ENCODE results near the gene NELFCD. TPM values are rescaled to one million over a fixed set of nuclear protein-coding genes. Genes with fewer than 3 reads are reported as not detected.

The NELFCD gene
- polyA plus RNA-seq, 1 donor from 2014 or later = 88.7 TPM

DNA sequence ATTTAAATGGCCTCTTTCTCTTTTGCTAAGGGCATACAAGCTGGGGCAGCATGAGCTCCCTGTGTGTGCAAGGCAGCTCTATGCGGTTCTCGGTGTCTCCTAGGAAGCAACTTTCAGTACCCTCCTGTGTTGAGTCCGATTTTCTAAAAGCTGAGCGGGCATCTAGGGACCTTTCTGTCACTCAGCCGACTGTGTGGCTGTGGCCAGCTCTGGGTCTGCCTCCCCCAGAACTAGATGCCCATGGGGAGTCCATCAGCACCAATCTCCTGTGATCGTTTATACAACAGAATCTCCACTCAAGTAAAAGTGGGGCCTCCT, 7.5 kb downstream of the NELFCD start:
- Histone ChIP-seq H3K9me3 (ENCODE audit: low read length) (no peaks in the 10 kb centered on the region), H3K9ac (ENCODE audit: low read length) (no peak overlapping the region), H2AFZ (ENCODE audit: low read depth, low read length) (no peak overlapping the region), H3K4me3 (ENCODE audit: low read length) (no peak overlapping the region), H3K9me2 (ENCODE audit: insufficient read depth, low read length) (no peaks in the 10 kb centered on the region), H3K36me3 (ENCODE audit: insufficient read depth, low read length) (peaks cover 14% of the 10 kb centered on the region), H3F3A (ENCODE audit: insufficient read depth, low read length, poor library complexity, severe bottlenecking) (no peaks in the 10 kb centered on the region), H3K4me2 (ENCODE audit: low read length) (no peak overlapping the region), H4K20me1 (ENCODE audit: insufficient read depth) (no peaks in the 10 kb centered on the region), H3K79me2 (replicated peaks; ENCODE audit: insufficient read depth, low read length) (peaks cover 8% of the 10 kb centered on the region), H3K27ac (ENCODE audit: low read length) (no peak overlapping the region), H3K27me3 (ENCODE audit: insufficient read depth, low read depth, low read length) (no peaks in the 10 kb centered on the region)
- no peak for TF ChIP-seq MXI1 (conservative IDR thresholded peaks at IDR 0.05; ENCODE audit: poor library complexity, severe bottlenecking)

DNA sequence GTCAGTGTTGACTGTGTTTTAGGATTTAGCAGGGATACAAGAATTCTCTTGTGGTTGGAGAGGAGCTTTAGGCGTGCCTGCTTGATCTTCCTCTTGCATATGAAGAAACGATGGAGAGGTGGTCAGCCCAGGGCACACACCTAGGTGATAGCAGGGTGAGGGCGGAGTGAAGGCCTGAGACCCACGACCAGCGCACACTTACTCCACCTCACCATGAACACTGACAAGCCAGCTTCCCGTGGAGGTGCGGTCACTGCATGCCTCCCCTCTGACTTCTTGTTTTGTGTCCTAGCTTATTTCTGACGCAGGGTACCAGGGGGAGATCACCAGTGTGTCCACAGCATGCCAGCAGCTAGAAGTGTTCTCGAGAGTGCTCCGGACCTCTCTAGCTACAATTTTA, 8.1 kb downstream of the NELFCD start:
- H3K4me3 ChIP-seq (ENCODE audit: low read length) = no peak overlapping the region
- H3K79me2 ChIP-seq (replicated peaks; ENCODE audit: insufficient read depth, low read length) = peaks cover 4% of the 10 kb centered on the region
- no peak overlapping the region for H3K9ac ChIP-seq (ENCODE audit: low read length)
- H2AFZ ChIP-seq (ENCODE audit: low read depth, low read length) = no peak overlapping the region
- H4K20me1 ChIP-seq (ENCODE audit: insufficient read depth) = no peaks in the 10 kb centered on the region
- no peak overlapping the region for H3K4me2 ChIP-seq (ENCODE audit: low read length)
- TF ChIP-seq TAF1 (IDR thresholded peaks at IDR 0.05; ENCODE audit: low read depth) = no peak
- peaks cover 17% of the 10 kb centered on the region for H3K36me3 ChIP-seq (ENCODE audit: insufficient read depth, low read length)
- H3K9me3 ChIP-seq (ENCODE audit: low read length) = no peaks in the 10 kb centered on the region
- H3F3A ChIP-seq (ENCODE audit: insufficient read depth, low read length, poor library complexity, severe bottlenecking) = no peaks in the 10 kb centered on the region
- H3K27ac ChIP-seq (ENCODE audit: low read length) = no peak overlapping the region
- H3K27me3 ChIP-seq (ENCODE audit: insufficient read depth, low read depth, low read length) = no peaks in the 10 kb centered on the region
- H3K9me2 ChIP-seq (ENCODE audit: insufficient read depth, low read length) = no peaks in the 10 kb centered on the region

DNA sequence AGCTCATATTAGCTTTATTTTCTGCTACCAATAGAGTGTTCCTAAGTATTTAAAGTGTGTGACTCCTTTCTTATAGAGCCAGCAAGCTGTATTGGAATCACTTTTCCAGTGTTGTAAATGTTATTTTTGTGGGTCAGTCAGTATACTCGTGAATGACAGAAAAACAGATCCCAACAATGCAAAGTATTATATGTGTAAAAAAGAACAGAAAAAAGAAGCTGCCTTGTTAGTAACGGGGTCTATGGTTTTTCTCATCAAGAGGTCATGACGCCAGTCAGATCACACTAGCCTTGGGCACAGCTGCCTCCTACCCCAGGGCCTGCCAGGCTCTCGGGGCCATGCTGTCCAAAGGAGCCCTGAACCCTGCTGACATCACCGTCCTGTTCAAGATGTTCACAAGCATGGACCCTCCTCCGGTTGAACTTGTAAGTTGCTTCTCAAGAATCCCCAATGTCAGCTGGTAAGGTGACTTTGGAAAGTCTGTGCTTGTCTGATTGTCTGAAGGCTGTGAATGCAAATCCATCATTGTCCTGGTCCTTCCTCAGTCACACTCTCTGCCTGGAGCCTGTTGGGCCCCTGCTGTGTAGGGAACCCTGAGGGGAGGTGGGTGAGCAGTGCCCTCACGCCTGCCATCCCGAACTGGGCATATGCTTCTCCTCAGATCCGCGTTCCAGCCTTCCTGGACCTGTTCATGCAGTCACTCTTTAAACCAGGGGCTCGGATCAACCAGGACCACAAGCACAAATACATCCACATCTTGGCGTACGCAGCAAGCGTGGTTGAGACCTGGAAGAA, 9.8 kb downstream of the NELFCD start:
- TF ChIP-seq EP300 (conservative IDR thresholded peaks at IDR 0.05; ENCODE audit: poor library complexity, severe bottlenecking) (no peak), POLR2AphosphoS5 (IDR thresholded peaks at IDR 0.05) (no peak), SMC3 (conservative IDR thresholded peaks at IDR 0.05; ENCODE audit: poor library complexity) (no peak), EZH2 (IDR thresholded peaks at IDR 0.05; ENCODE audit: borderline replicate concordance, insufficient read depth, low read length, poor library complexity, severe bottlenecking) (no peak), TAF1 (IDR thresholded peaks at IDR 0.05; ENCODE audit: low read depth) (no peak), MXI1 (conservative IDR thresholded peaks at IDR 0.05; ENCODE audit: poor library complexity, severe bottlenecking) (no peak), RAD21 (conservative IDR thresholded peaks at IDR 0.05) (no peak)
- TF ChIP-seq, protein P1, sequence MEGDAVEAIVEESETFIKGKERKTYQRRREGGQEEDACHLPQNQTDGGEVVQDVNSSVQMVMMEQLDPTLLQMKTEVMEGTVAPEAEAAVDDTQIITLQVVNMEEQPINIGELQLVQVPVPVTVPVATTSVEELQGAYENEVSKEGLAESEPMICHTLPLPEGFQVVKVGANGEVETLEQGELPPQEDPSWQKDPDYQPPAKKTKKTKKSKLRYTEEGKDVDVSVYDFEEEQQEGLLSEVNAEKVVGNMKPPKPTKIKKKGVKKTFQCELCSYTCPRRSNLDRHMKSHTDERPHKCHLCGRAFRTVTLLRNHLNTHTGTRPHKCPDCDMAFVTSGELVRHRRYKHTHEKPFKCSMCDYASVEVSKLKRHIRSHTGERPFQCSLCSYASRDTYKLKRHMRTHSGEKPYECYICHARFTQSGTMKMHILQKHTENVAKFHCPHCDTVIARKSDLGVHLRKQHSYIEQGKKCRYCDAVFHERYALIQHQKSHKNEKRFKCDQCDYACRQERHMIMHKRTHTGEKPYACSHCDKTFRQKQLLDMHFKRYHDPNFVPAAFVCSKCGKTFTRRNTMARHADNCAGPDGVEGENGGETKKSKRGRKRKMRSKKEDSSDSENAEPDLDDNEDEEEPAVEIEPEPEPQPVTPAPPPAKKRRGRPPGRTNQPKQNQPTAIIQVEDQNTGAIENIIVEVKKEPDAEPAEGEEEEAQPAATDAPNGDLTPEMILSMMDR (IDR thresholded peaks at IDR 0.05; ENCODE audit: poor library complexity, severe bottlenecking) = no peak
- TF ChIP-seq, protein P2, sequence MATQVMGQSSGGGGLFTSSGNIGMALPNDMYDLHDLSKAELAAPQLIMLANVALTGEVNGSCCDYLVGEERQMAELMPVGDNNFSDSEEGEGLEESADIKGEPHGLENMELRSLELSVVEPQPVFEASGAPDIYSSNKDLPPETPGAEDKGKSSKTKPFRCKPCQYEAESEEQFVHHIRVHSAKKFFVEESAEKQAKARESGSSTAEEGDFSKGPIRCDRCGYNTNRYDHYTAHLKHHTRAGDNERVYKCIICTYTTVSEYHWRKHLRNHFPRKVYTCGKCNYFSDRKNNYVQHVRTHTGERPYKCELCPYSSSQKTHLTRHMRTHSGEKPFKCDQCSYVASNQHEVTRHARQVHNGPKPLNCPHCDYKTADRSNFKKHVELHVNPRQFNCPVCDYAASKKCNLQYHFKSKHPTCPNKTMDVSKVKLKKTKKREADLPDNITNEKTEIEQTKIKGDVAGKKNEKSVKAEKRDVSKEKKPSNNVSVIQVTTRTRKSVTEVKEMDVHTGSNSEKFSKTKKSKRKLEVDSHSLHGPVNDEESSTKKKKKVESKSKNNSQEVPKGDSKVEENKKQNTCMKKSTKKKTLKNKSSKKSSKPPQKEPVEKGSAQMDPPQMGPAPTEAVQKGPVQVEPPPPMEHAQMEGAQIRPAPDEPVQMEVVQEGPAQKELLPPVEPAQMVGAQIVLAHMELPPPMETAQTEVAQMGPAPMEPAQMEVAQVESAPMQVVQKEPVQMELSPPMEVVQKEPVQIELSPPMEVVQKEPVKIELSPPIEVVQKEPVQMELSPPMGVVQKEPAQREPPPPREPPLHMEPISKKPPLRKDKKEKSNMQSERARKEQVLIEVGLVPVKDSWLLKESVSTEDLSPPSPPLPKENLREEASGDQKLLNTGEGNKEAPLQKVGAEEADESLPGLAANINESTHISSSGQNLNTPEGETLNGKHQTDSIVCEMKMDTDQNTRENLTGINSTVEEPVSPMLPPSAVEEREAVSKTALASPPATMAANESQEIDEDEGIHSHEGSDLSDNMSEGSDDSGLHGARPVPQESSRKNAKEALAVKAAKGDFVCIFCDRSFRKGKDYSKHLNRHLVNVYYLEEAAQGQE (IDR thresholded peaks at IDR 0.05; ENCODE audit: borderline replicate concordance) = no peak
- no peak overlapping the region for H3K4me2 ChIP-seq (ENCODE audit: low read length)
- no peaks in the 10 kb centered on the region for H3K9me2 ChIP-seq (ENCODE audit: insufficient read depth, low read length)
- H4K20me1 ChIP-seq (ENCODE audit: insufficient read depth) = no peaks in the 10 kb centered on the region
- no peak overlapping the region for H2AFZ ChIP-seq (ENCODE audit: low read depth, low read length)
- no peaks in the 10 kb centered on the region for H3F3A ChIP-seq (ENCODE audit: insufficient read depth, low read length, poor library complexity, severe bottlenecking)
- H3K27me3 ChIP-seq (ENCODE audit: insufficient read depth, low read depth, low read length) = no peaks in the 10 kb centered on the region
- peaks cover 17% of the 10 kb centered on the region for H3K36me3 ChIP-seq (ENCODE audit: insufficient read depth, low read length)
- H3K9ac ChIP-seq (ENCODE audit: low read length) = no peak overlapping the region
- H3K9me3 ChIP-seq (ENCODE audit: low read length) = no peaks in the 10 kb centered on the region
- no peaks in the 10 kb centered on the region for H3K79me2 ChIP-seq (replicated peaks; ENCODE audit: insufficient read depth, low read length)
- H3K4me3 ChIP-seq (ENCODE audit: low read length) = no peak overlapping the region
- no peak overlapping the region for H3K27ac ChIP-seq (ENCODE audit: low read length)
